Activated T-cell treated with anti-CD3 and anti-CD28 coated beads, Interleukin-2, amount 50 U/mL, for 72 hours (primary cell): ENCODE data around the gene PSMD14. TPM values are rescaled to one million over a fixed set of nuclear protein-coding genes. Genes with fewer than 3 reads are reported as not detected.
A peak's percentile ranks its signal among the peaks of the same experiment; 100 is the strongest.
"Not testable (repeated sequence)": the region's sequence is repeated elsewhere in the genome, so short reads cannot be mapped to it uniquely, and the experiment has no call there.

Experiments
- ATAC-seq, 2 donors: fragments of 150-1000 bp; cut with Tn5 transposase; replicated peaks in 1 of 2; 2 replicates each; pipeline ENCODE4 v1.10.0; 2021; ENCODE audit warnings: moderate library complexity in 2 of 2, mild to moderate bottlenecking in 1 of 2
- DNase-seq, 2 donors: peaks; one replicate each; pipeline ENCODE4 v3.0.0; 2021 to 2022; ENCODE audit warnings: mixed read lengths in 1 of 2
- H3K27ac Mint-ChIP-seq: one replicate; pipeline ENCODE4 v1.8.0; 2022; ENCODE audit warnings: mild to moderate bottlenecking, moderate library complexity, mixed read lengths
- H3K27me3 Mint-ChIP-seq: one replicate; pipeline ENCODE4 v1.8.0; 2022; ENCODE audit warnings: low read depth, mixed read lengths
- H3K36me3 Mint-ChIP-seq, 2 donors: one replicate each; pipeline ENCODE4 v1.8.0; 2022; ENCODE audit warnings: mixed read lengths in 2 of 2, mild to moderate bottlenecking in 1 of 2; ENCODE audit not compliant: insufficient read depth in 2 of 2
- H3K4me1 Mint-ChIP-seq: one replicate; pipeline ENCODE4 v1.8.0; 2022; ENCODE audit warnings: low read depth, mixed read lengths
- H3K4me3 Mint-ChIP-seq, 2 donors: one replicate each; pipeline ENCODE4 v1.8.0; 2022; ENCODE audit warnings: mild to moderate bottlenecking in 2 of 2, mixed read lengths in 2 of 2, moderate library complexity in 2 of 2
- H3K9me3 Mint-ChIP-seq, 2 donors: one replicate each; pipeline ENCODE4 v1.8.0; 2022; ENCODE audit warnings: mixed read lengths in 2 of 2
- total RNA-seq, 2 donors: library from RNA; stranded (reverse); gene quantifications; one replicate each; pipeline ENCODE4 v1.2.3, GENCODE V29; 2022

The PSMD14 gene
- total RNA-seq, 2 donors from 2014 or later: 69.8 to 77.5 TPM

DNA sequence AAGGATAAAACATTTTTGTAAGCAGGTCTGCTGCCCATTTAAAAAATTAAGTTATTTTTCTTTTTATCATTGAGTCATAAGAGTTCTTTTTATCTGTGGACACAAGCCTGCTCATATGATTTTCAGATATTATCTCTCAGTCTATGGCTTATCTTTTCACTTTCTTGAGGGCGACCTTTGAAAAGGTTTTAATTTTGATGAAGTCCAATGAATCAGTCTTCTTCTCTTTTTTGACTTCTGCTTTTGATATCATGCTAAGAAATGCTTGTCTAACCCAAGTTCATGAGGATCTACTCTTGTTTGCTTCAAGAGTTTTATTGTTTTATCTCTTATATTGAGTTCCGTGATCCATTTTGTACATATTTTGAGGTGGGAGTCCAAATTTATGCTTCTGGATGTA is 36.5 kb downstream of the PSMD14 start:
- no peak overlapping the region for H3K4me3 Mint-ChIP-seq
- H3K9me3 Mint-ChIP-seq: peaks cover 2 to 4% of the 10 kb centered on the region in 2 donors
- H3K27me3 Mint-ChIP-seq: no peaks in the 10 kb centered on the region
- no peak for ATAC-seq
- H3K27ac Mint-ChIP-seq: no peak overlapping the region
- peaks cover 8 to 24% of the 10 kb centered on the region in 2 donors for H3K36me3 Mint-ChIP-seq
- no peak for DNase-seq
- H3K4me1 Mint-ChIP-seq: peaks cover 27% of the 10 kb centered on the region

GRCh38 chr2:161351678-161352077 is 43.5 kb downstream of the PSMD14 start:
- Mint-ChIP-seq H3K36me3 (peaks cover 0 to 3% of the 10 kb centered on the region in 2 donors), H3K27ac (no peak overlapping the region), H3K9me3 (no peaks in the 10 kb centered on the region), H3K4me1 (peaks cover 16% of the 10 kb centered on the region), H3K27me3 (no peaks in the 10 kb centered on the region), H3K4me3 (no peak overlapping the region)
- ATAC-seq (no peak), DNase-seq (no peak)

GRCh38 chr2:161352719-161353118 is 44.5 kb downstream of the PSMD14 start:
- Mint-ChIP-seq H3K36me3 (peaks cover 0 to under 1% of the 10 kb centered on the region in 2 donors), H3K9me3 (no peaks in the 10 kb centered on the region), H3K27ac (no peak overlapping the region), H3K27me3 (no peaks in the 10 kb centered on the region), H3K4me3 (no peak overlapping the region), H3K4me1 (peaks cover 9% of the 10 kb centered on the region)
- no peak for DNase-seq
- ATAC-seq: no peak

- peaks cover 9% of the 10 kb centered on the region for H3K4me1 Mint-ChIP-seq
- ATAC-seq: no peak
- peaks cover 2 to 3% of the 10 kb centered on the region in 2 donors for H3K36me3 Mint-ChIP-seq
- DNase-seq: no peak
- no peaks in the 10 kb centered on the region for H3K27me3 Mint-ChIP-seq
- H3K27ac Mint-ChIP-seq: no peak overlapping the region
- no peak overlapping the region for H3K4me3 Mint-ChIP-seq
- H3K9me3 Mint-ChIP-seq: no peaks in the 10 kb centered on the region
These were observed 45.3 kb downstream of the PSMD14 start for GRCh38 chr2:161353543-161353942.

- no peak overlapping the region for H3K27ac Mint-ChIP-seq
- H3K4me3 Mint-ChIP-seq: no peak overlapping the region
- DNase-seq (no peak), ATAC-seq (no peak)
- no peaks in the 10 kb centered on the region for H3K9me3 Mint-ChIP-seq
- peaks cover 2 to 3% of the 10 kb centered on the region in 2 donors for H3K36me3 Mint-ChIP-seq
- peaks cover 9% of the 10 kb centered on the region for H3K4me1 Mint-ChIP-seq
- H3K27me3 Mint-ChIP-seq: no peaks in the 10 kb centered on the region
These were observed 45.9 kb downstream of the PSMD14 start for GRCh38 chr2:161354106-161354505.

GRCh38 chr2:161355106-161355505 is 46.9 kb downstream of the PSMD14 start:
- no peaks in the 10 kb centered on the region for H3K27me3 Mint-ChIP-seq
- no peak overlapping the region for H3K4me3 Mint-ChIP-seq
- H3K9me3 Mint-ChIP-seq: no peaks in the 10 kb centered on the region
- no peak overlapping the region for H3K27ac Mint-ChIP-seq
- H3K4me1 Mint-ChIP-seq: peaks cover 9% of the 10 kb centered on the region
- H3K36me3 Mint-ChIP-seq: peaks cover 3 to 4% of the 10 kb centered on the region in 2 donors
- DNase-seq: no peak
- no peak for ATAC-seq

DNA sequence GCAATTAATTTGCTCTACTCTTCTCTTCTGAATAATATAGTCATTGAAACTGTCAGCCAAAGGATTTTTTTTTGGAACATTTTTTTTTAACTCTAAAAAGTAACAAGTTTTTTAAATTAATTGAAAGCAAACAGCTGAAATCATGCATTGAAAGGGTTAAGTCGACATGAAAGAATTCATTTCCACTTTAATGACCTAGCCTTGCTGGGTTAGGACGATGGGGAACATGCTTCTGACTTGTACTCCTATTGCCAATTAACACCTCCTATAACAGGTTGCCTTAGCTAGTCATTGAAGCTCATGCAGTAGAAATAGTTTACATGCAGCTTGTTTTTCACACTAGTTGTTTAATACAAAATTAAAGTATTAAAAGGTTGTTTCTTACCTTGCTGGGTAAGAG is 47.8 kb downstream of the PSMD14 start:
- Mint-ChIP-seq H3K27ac (no peak overlapping the region), H3K4me1 (peaks cover 9% of the 10 kb centered on the region), H3K27me3 (no peaks in the 10 kb centered on the region), H3K4me3 (no peak overlapping the region), H3K36me3 (peaks cover 3 to 10% of the 10 kb centered on the region in 2 donors), H3K9me3 (no peaks in the 10 kb centered on the region)
- ATAC-seq: no peak
- no peak for DNase-seq

DNA sequence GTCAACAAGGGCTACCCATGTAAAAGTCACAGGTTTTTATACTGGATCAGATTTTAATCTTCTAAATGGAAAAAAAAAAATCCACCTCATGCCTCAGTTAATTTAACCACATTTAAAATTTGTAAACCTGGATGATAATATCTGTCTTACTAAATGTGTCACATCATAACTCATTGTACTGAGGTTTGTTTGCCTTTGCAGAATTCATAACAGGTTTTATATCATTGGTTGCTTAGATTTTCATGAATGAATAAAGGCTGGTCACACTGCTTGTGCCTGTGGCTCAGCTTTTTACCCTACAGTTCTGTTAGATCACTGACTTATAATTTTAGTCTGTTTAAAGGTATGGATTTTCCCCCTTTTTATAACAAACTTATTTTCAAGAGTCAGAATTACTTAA is 48.9 kb downstream of the PSMD14 start:
- peak; percentile 38 to 45 for ATAC-seq
- Mint-ChIP-seq H3K27me3 (no peaks in the 10 kb centered on the region), H3K4me1 (peaks cover 9% of the 10 kb centered on the region), H3K4me3 (no peak overlapping the region), H3K9me3 (peaks cover 0 to 3% of the 10 kb centered on the region in 2 donors), H3K27ac (no peak overlapping the region), H3K36me3 (peaks cover 3 to 13% of the 10 kb centered on the region in 2 donors)
- no peak for DNase-seq

- no peak overlapping the region for H3K27ac Mint-ChIP-seq
- peaks cover 3 to 7% of the 10 kb centered on the region in 2 donors for H3K9me3 Mint-ChIP-seq
- DNase-seq (no peak), ATAC-seq (no peak)
- H3K36me3 Mint-ChIP-seq: peaks cover 7 to 21% of the 10 kb centered on the region in 2 donors
- H3K4me3 Mint-ChIP-seq: no peak overlapping the region
- no peaks in the 10 kb centered on the region for H3K27me3 Mint-ChIP-seq
- peaks cover 5% of the 10 kb centered on the region for H3K4me1 Mint-ChIP-seq
These were observed 50.6 kb downstream of the PSMD14 start for GRCh38 chr2:161358838-161359237.

DNA sequence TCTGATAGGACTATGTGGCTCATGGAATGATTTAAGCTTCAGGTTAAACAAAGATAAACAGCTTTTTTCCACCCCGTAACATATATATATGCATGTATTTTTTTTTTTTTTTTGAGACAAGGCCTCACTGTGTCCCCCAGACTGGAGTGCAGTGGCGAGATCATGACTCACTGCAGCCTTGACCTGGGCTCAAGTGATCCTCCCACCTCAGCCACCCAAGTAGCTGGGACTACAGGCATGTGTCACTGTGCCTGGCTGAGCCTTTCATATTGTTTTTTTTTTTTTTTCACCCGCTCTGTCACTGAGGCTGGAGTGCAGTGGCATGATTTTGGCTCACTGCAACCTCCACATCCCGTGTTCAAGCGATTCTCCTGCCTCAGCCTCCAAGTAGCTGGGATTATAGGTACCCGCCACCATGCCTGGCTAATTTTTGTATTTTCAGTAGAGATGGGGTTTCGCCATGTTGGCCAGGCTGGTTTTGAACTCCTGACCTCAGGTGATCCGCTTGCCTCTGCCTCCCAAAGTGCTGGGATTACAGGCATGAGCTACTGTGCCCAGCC is 52.0 kb downstream of the PSMD14 start:
- not testable (repeated sequence) for DNase-seq, H3K4me3 Mint-ChIP-seq, ATAC-seq, H3K27me3 Mint-ChIP-seq, H3K27ac Mint-ChIP-seq, H3K9me3 Mint-ChIP-seq, H3K4me1 Mint-ChIP-seq
- peaks cover 7 to 21% of the 10 kb centered on the region in 2 donors for H3K36me3 Mint-ChIP-seq

DNA sequence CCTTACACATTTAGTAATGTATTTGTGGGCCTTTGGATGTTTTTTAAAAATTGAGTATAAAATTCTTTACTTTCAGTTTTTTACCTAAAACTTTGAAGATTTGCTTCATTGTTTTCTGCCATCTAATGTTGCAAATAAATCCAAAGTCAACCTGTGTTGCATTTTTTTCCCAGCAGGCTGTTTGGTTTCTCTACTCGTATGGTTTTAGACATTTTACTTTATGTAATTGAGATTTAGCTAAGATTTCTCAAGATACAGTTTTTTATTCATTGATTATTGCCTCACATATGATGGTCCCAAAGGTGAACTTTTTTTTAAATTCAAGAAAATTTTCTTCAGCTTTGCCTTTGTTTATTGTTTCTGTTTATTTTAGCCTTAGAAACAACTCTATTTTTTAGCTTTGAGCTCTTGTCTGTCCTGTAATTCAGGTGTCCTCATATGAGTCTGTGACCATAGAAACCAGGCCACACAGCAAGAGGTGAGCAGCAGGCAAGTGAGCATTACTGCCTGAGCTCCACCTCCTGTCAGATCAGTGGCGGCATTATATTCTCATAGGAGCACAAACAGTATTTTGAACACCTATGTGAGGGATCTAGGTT is 54.4 kb downstream of the PSMD14 start:
- ATAC-seq (no peak), DNase-seq (no peak)
- H3K4me3 Mint-ChIP-seq: no peak overlapping the region
- H3K27ac Mint-ChIP-seq: no peak overlapping the region
- peaks cover 3 to 7% of the 10 kb centered on the region in 2 donors for H3K9me3 Mint-ChIP-seq
- peaks cover 7 to 24% of the 10 kb centered on the region in 2 donors for H3K36me3 Mint-ChIP-seq
- no peaks in the 10 kb centered on the region for H3K4me1 Mint-ChIP-seq
- H3K27me3 Mint-ChIP-seq: no peaks in the 10 kb centered on the region

DNA sequence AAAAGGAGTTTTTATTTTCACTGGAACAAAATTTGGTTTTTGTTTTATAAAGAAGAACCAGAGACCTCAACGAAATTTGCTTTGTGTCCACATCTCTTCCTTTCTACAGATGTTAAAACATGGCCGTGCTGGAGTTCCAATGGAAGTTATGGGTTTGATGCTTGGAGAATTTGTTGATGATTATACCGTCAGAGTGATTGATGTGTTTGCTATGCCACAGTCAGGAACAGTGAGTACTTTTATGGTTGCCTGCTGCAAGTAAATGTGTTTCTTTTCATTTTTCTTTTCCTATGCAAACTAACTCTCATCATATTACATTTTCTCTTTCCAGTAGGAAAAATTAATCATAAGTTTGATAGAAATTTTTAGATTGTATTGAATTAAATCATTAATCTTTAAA is 59.5 kb downstream of the PSMD14 start:
- peaks cover 7 to 14% of the 10 kb centered on the region in 2 donors for H3K36me3 Mint-ChIP-seq
- no peak overlapping the region for H3K4me3 Mint-ChIP-seq
- no peak for ATAC-seq
- no peak for DNase-seq
- H3K9me3 Mint-ChIP-seq: peaks cover 2 to 3% of the 10 kb centered on the region in 2 donors
- no peaks in the 10 kb centered on the region for H3K4me1 Mint-ChIP-seq
- no peaks in the 10 kb centered on the region for H3K27me3 Mint-ChIP-seq
- H3K27ac Mint-ChIP-seq: no peak overlapping the region

DNA sequence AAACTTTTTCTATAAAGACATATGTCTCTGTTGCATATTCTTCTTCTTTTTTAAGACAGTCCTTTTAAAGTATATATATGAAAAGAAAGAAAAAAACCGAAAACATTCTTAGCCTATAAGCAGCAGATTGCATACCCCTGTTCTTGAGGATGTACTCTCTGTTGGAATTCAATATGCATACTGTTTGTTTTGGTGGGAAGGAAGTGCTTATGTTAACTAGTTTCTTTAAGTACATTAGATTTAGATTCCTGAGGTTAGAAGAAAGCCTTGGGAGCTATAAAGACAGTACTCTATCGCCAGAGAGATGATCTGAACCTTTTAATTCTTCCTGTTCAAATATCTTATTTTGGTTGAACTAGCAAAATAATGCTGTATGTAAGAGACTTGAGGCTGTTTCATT is 61.1 kb downstream of the PSMD14 start:
- Mint-ChIP-seq H3K27me3 (no peaks in the 10 kb centered on the region), H3K4me1 (no peaks in the 10 kb centered on the region), H3K36me3 (peaks cover 3 to 10% of the 10 kb centered on the region in 2 donors), H3K9me3 (no peaks in the 10 kb centered on the region), H3K27ac (no peak overlapping the region), H3K4me3 (no peak overlapping the region)
- DNase-seq: no peak
- no peak for ATAC-seq

- ATAC-seq: no peak
These were observed 62.8 kb downstream of the PSMD14 start for GRCh38 chr2:161370981-161371380.

More at GRCh38 chr2:161370981-161371380, 62.8 kb downstream of the PSMD14 start:
- Mint-ChIP-seq H3K36me3 (peaks cover 3 to 10% of the 10 kb centered on the region in 2 donors), H3K4me3 (no peak overlapping the region), H3K27me3 (no peaks in the 10 kb centered on the region), H3K9me3 (no peaks in the 10 kb centered on the region), H3K4me1 (no peaks in the 10 kb centered on the region), H3K27ac (no peak overlapping the region)
- no peak for DNase-seq
